ENCODE data around the gene ELF4. TPM values are rescaled to one million over a fixed set of nuclear protein-coding genes. Genes with fewer than 3 reads are reported as not detected.

Gene ELF4
- total and polyA plus RNA-seq, 9 of the 15 experiments (the other 6 are each of a cell fraction or from before 2014, with no cell fraction given) = 5.9 to 55.8 (median 25.2) TPM

DNA sequence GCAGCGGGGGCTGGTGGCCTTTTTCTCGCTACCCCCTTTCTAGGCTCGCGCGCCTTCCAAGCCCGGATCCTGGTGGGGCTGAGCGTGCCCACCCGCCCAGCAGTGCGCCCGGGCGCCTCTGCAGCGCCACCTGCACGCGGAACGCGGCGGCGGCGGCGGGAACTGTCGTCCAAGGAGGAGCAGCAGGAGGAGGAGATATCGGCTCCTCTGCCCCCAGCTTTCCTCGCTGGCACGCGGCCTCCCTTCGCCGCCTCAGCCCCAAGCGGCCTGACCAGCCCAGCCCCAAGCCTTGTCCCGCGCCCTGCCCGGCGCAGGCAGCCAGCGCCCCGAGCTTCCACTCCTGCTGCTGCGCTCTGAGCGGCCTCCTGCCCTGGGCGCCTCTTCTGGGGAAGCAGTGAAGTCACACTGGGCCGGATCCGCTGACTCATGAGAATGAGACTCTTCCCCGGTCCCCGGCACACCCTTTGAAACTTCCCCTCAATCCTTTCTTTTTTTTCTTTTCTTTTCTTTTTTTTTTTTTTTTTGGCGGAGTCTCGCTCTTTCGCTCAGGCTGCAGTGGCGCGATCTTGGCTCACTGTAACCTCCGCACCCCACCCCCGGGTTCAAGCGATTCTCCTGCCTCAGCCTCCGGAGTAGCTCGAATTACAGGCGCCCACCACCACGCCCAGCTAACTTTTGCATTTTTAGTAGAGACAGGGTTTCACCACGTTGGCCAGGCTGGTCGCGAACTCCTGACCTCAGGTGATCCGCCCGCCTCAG lies 10.6 kb upstream of the ELF4 start (continued):
- no peak for TF ChIP-seq RBM17 (IDR thresholded peaks at IDR 0.05; ENCODE audit: borderline replicate concordance, low read depth, low read length)
- TF ChIP-seq LEF1 (IDR thresholded peaks at IDR 0.05) = peak; percentile 22; the same call in 1 of the 2 replicates
- peak; percentile 67 for TF ChIP-seq HMGN3 (IDR thresholded peaks at IDR 0.05; ENCODE audit: borderline replicate concordance, extremely low read depth, insufficient read length, low read depth, low read length)
- TF ChIP-seq L3MBTL2 (IDR thresholded peaks at IDR 0.05) = peak; percentile 90
- TF ChIP-seq KHSRP (IDR thresholded peaks at IDR 0.05) = no peak
- no peak for TF ChIP-seq FOS (IDR thresholded peaks at IDR 0.05; ENCODE audit: extremely low read depth, insufficient read length)
- peak; percentile 58 for TF ChIP-seq SMARCA4 (IDR thresholded peaks at IDR 0.05)
- TF ChIP-seq, protein P1, sequence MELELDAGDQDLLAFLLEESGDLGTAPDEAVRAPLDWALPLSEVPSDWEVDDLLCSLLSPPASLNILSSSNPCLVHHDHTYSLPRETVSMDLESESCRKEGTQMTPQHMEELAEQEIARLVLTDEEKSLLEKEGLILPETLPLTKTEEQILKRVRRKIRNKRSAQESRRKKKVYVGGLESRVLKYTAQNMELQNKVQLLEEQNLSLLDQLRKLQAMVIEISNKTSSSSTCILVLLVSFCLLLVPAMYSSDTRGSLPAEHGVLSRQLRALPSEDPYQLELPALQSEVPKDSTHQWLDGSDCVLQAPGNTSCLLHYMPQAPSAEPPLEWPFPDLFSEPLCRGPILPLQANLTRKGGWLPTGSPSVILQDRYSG (tag; conservative IDR thresholded peaks at IDR 0.05; ENCODE audit: low read depth) = no peak
- TF ChIP-seq ZNF589 (CRISPR knock-in tag; IDR thresholded peaks at IDR 0.05; ENCODE audit: low read depth) = no peak
- no peak for TF ChIP-seq MCM7 (IDR thresholded peaks at IDR 0.05)
- TF ChIP-seq POLR2A (conservative IDR thresholded peaks at IDR 0.05) = peak; percentile 74
- no peak for TF ChIP-seq ZNF12 (CRISPR knock-in tag; IDR thresholded peaks at IDR 0.05)
- no peak for TF ChIP-seq ID3 (CRISPR knock-in tag; IDR thresholded peaks at IDR 0.05)
- peak; percentile 83 for TF ChIP-seq ID3 (tag; IDR thresholded peaks at IDR 0.05)
- TF ChIP-seq TOE1 (IDR thresholded peaks at IDR 0.05; ENCODE audit: borderline replicate concordance) = no peak
- TF ChIP-seq TOE1 (CRISPR knock-in tag; IDR thresholded peaks at IDR 0.05; ENCODE audit: borderline replicate concordance, low read depth) = no peak
- TF ChIP-seq ZNF384 (IDR thresholded peaks at IDR 0.05; ENCODE audit: low read depth, low read length) = peak; percentile 74
- TF ChIP-seq STAT5B (CRISPR knock-in tag; IDR thresholded peaks at IDR 0.05) = no peak
- TF ChIP-seq IRF1 (CRISPR knock-in tag; IDR thresholded peaks at IDR 0.05; ENCODE audit: borderline replicate concordance) = no peak
- TF ChIP-seq TBP (optimal IDR thresholded peaks at IDR 0.05; ENCODE audit: low read depth, low read length) = peak; percentile 45
- TF ChIP-seq HCFC1 (IDR thresholded peaks at IDR 0.05; ENCODE audit: low read depth, low read length) = 0 out of 2 replicates have a peak, but pooled peaks have one; percentile 2
- peak; percentile 80 for TF ChIP-seq GATAD2A (IDR thresholded peaks at IDR 0.05)
- no peak for TF ChIP-seq U2AF2 (optimal IDR thresholded peaks at IDR 0.05; ENCODE audit: low read depth, low read length)
- no peak for TF ChIP-seq PRDM10 (IDR thresholded peaks at IDR 0.05; ENCODE audit: partially characterized antibody)
- no peak for TF ChIP-seq SAFB (IDR thresholded peaks at IDR 0.05; ENCODE audit: borderline replicate concordance, low read depth, low read length)
- peak; percentile 20 for TF ChIP-seq BRD9 (IDR thresholded peaks at IDR 0.05; ENCODE audit: low read depth, partially characterized antibody)

Data from K562 (cell line).